ENCODE data around the gene GPR37L1. TPM values are rescaled to one million over a fixed set of nuclear protein-coding genes. Genes with fewer than 3 reads are reported as not detected.
A peak's percentile ranks its signal among the peaks of the same experiment; 100 is the strongest.

The GPR37L1 gene
- total and polyA plus RNA-seq, 2 of the 8 experiments (the other 6 are each of a cell fraction or from before 2014, with no cell fraction given), result 0.13 to 0.23 TPM

GRCh38 chr1:202122639-202123335, at the start of gene GPR37L1 (continued):
- no peak for TF ChIP-seq BCL11A (IDR thresholded peaks at IDR 0.05; ENCODE audit: low read depth in 2 of 2, low read length in 2 of 2)
- TF ChIP-seq TCF12 (IDR thresholded peaks at IDR 0.05; ENCODE audit: low read depth, low read length), result 0 out of 2 replicates have a peak, but pooled peaks have one; percentile 48
- TF ChIP-seq RBBP5 (IDR thresholded peaks at IDR 0.05; ENCODE audit: borderline replicate concordance, low read depth, low read length), result no peak
- TF ChIP-seq SUZ12 (IDR thresholded peaks at IDR 0.05; ENCODE audit: low read length), result no peak
- no peak for TF ChIP-seq SP4 (IDR thresholded peaks at IDR 0.05; ENCODE audit: low read length)
- no peak for TF ChIP-seq JUN (IDR thresholded peaks at IDR 0.05; ENCODE audit: low read depth, low read length)
- no peak for TF ChIP-seq TAF7 (optimal IDR thresholded peaks at IDR 0.05; ENCODE audit: borderline replicate concordance, low read depth, low read length)
- no peak for TF ChIP-seq HDAC6 (IDR thresholded peaks at IDR 0.05; ENCODE audit: low read depth, low read length)
- no peak for TF ChIP-seq ATF3 (IDR thresholded peaks at IDR 0.05; ENCODE audit: insufficient read depth, low read depth, low read length)
- TF ChIP-seq JUND (IDR thresholded peaks at IDR 0.05; ENCODE audit: low read length), result no peak
- TF ChIP-seq, protein P1, sequence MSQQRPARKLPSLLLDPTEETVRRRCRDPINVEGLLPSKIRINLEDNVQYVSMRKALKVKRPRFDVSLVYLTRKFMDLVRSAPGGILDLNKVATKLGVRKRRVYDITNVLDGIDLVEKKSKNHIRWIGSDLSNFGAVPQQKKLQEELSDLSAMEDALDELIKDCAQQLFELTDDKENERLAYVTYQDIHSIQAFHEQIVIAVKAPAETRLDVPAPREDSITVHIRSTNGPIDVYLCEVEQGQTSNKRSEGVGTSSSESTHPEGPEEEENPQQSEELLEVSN (IDR thresholded peaks at IDR 0.05), result peak; percentile 54; the same call in 1 of the 2 replicates
- TF ChIP-seq CREB1 (IDR thresholded peaks at IDR 0.05), result peak; percentile 33; the same call in 1 of the 2 replicates
- no peak for TF ChIP-seq FOSL1 (IDR thresholded peaks at IDR 0.05; ENCODE audit: insufficient read depth, low read depth, low read length)
- TF ChIP-seq, protein P2, sequence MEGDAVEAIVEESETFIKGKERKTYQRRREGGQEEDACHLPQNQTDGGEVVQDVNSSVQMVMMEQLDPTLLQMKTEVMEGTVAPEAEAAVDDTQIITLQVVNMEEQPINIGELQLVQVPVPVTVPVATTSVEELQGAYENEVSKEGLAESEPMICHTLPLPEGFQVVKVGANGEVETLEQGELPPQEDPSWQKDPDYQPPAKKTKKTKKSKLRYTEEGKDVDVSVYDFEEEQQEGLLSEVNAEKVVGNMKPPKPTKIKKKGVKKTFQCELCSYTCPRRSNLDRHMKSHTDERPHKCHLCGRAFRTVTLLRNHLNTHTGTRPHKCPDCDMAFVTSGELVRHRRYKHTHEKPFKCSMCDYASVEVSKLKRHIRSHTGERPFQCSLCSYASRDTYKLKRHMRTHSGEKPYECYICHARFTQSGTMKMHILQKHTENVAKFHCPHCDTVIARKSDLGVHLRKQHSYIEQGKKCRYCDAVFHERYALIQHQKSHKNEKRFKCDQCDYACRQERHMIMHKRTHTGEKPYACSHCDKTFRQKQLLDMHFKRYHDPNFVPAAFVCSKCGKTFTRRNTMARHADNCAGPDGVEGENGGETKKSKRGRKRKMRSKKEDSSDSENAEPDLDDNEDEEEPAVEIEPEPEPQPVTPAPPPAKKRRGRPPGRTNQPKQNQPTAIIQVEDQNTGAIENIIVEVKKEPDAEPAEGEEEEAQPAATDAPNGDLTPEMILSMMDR (IDR thresholded peaks at IDR 0.05; ENCODE audit: control extremely low read depth in 1 of 3, insufficient read depth in 1 of 3, low read depth in 1 of 3, low read length in 3 of 3), result peak; percentile 78 to 88 (median 83)
- no peak for TF ChIP-seq EP300 (IDR thresholded peaks at IDR 0.05; ENCODE audit: borderline replicate concordance in 1 of 2, low read depth in 2 of 2, low read length in 2 of 2)
- TF ChIP-seq MAFK (IDR thresholded peaks at IDR 0.05; ENCODE audit: low read depth, low read length), result no peak
- TF ChIP-seq ATF2 (IDR thresholded peaks at IDR 0.05; ENCODE audit: low read length), result no peak
- TF ChIP-seq PHF8 (conservative IDR thresholded peaks at IDR 0.05; ENCODE audit: low read depth, low read length), result no peak
